ENCODE results near the gene AOAH. TPM values are rescaled to one million over a fixed set of nuclear protein-coding genes. Genes with fewer than 3 reads are reported as not detected.
"Not testable (repeated sequence)": the region's sequence is repeated elsewhere in the genome, so short reads cannot be mapped to it uniquely, and the experiment has no call there.

AOAH gene
- total RNA-seq, 1 donor from 2014 or later = 33.4 TPM

DNA sequence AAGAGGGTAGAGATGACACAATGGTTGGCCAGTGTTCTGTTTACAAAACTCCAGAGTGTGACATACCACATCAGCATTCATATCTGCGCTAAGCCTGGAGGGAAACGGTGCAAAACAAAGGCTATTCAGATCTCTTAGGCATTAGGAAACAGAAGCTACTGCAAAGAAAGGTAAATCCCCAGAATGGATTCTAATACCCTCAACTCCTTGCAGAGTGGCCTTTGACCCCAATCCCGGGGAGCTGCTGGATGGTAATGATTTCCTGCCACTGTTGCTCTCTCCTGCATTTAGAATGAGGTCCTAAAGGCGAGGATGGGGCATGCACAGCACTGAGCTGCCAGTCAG lies 65.2 kb downstream of the AOAH start:
- Mint-ChIP-seq H3K27ac (no peak overlapping the region), H3K27me3 (ENCODE audit: low read depth) (no peaks in the 10 kb centered on the region), H3K4me3 (ENCODE audit: low read depth) (no peak overlapping the region), H3K36me3 (ENCODE audit: low read depth) (peaks cover 54% of the 10 kb centered on the region), H3K9me3 (no peaks in the 10 kb centered on the region), H3K4me1 (ENCODE audit: low read depth) (peaks cover 30% of the 10 kb centered on the region)
- DNase-seq (ENCODE audit: low spot score) = no peak
- intact Hi-C loops (cut with micrococcal nuclease) = no loop called here

DNA sequence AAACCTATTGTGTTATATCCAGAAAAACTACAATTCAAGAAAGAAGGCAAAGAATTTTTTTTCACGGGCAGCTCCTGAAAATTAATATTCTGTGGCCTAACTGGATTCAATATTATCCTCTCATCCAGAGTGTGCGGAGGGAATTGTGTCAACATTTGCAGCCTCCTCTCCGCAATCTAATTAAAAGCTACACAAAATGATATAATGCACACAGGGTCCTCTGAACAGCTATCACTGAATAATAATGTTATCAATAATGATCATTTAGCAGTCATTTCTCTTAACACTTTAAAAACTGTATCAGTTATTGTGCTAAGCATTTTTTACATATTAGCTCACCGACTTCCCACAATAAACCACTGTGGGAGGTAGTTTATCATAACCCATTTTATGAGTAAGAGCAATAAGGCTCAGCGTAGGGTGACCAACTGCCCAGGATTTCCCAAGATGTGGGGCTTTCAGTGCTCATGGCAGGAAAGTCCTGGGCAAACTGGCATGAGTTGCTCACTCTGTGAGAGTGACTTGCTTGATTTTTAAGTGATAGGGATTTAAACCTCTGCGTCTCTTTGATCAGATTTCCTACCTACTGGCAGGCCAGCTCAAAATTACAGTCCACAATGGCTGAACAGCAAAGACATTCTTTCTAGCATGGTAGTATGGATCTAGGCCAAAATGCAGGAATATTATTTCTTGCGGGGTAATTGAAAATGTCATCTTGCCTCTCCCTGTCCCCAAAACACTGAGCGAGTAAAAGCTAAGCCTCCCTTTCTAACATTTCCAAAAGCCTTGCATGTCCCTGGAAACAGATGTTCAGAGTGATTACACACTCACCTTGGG lies 65.7 kb downstream of the AOAH start:
- no peak for DNase-seq (ENCODE audit: low spot score)
- no peaks in the 10 kb centered on the region for H3K27me3 Mint-ChIP-seq (ENCODE audit: low read depth)
- intact Hi-C loops (cut with micrococcal nuclease) = no loop called here
- H3K36me3 Mint-ChIP-seq (ENCODE audit: low read depth) = peaks cover 49% of the 10 kb centered on the region
- no peaks in the 10 kb centered on the region for H3K9me3 Mint-ChIP-seq
- no peak overlapping the region for H3K4me3 Mint-ChIP-seq (ENCODE audit: low read depth)
- peaks cover 30% of the 10 kb centered on the region for H3K4me1 Mint-ChIP-seq (ENCODE audit: low read depth)
- H3K27ac Mint-ChIP-seq = no peak overlapping the region

GRCh38 chr7:36657036-36657660 lies 67.1 kb downstream of the AOAH start:
- no peak overlapping the region for H3K4me3 Mint-ChIP-seq (ENCODE audit: low read depth)
- peaks cover 35% of the 10 kb centered on the region for H3K4me1 Mint-ChIP-seq (ENCODE audit: low read depth)
- intact Hi-C loops (cut with micrococcal nuclease) = no loop called here
- DNase-seq (ENCODE audit: low spot score) = no peak
- no peaks in the 10 kb centered on the region for H3K9me3 Mint-ChIP-seq
- H3K36me3 Mint-ChIP-seq (ENCODE audit: low read depth) = peaks cover 52% of the 10 kb centered on the region
- H3K27ac Mint-ChIP-seq = peak overlapping the region; percentile 31
- no peaks in the 10 kb centered on the region for H3K27me3 Mint-ChIP-seq (ENCODE audit: low read depth)

DNA sequence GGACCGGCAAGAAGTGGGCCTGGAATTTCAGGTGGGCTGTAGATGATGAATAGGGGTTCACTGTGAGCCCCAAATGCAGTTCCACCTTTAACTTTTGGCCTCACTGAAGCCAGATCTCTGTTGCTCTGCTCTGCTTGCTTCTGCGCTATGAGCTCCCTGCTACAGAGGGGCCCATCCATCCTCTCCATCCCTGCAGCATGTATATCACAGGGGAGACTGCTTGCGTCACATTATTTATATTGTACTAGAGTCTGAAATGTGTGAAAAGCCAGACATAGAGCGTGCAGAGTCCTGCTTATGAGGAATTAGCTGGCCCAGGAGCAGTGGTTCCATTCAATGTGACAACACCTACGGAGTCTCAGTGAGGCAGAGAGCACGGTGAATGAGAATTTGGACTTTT lies 69.9 kb downstream of the AOAH start:
- H3K4me3 Mint-ChIP-seq (ENCODE audit: low read depth) = no peak overlapping the region
- intact Hi-C loops (cut with micrococcal nuclease) = no loop called here
- peaks cover 35% of the 10 kb centered on the region for H3K4me1 Mint-ChIP-seq (ENCODE audit: low read depth)
- no peaks in the 10 kb centered on the region for H3K9me3 Mint-ChIP-seq
- DNase-seq (ENCODE audit: low spot score) = no peak
- H3K27ac Mint-ChIP-seq = no peak overlapping the region
- no peaks in the 10 kb centered on the region for H3K27me3 Mint-ChIP-seq (ENCODE audit: low read depth)
- peaks cover 64% of the 10 kb centered on the region for H3K36me3 Mint-ChIP-seq (ENCODE audit: low read depth)

DNA sequence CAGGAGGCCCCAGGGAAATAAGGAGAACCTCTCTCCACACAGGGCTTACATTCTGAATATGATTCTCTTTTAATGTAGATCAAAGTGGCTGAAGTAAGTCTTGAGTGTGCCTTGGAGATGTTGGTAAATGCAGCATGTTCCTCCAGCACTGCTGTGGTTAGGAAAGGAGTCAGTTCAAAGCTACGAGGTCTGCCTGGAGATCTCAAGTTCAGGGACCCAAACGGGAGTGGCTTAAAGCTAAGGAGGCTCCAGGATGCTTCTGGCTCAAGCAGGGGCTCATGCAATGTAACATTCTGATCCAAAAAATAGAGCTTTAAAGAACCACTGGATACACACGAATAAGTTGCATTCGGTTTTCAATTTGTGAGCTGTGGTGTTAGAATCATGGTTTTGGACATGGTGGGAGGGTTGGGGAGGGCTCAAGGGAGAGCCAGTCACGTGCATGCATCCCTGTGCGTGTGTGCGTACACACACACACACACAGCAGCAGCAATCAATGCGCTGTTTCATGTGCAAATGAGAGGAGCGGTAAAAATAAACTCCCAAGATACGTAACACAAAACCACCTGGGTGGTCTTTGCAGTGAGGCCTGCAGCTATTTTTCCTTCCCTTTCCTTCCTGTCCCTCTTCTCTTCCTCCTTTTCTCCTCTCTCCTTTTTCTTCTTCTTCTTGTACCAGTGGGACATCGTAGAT lies 70.5 kb downstream of the AOAH start:
- intact Hi-C loops (cut with micrococcal nuclease) = no loop called here
- Mint-ChIP-seq H3K36me3 (ENCODE audit: low read depth) (peaks cover 67% of the 10 kb centered on the region), H3K4me1 (ENCODE audit: low read depth) (peaks cover 31% of the 10 kb centered on the region), H3K9me3 (no peaks in the 10 kb centered on the region), H3K27ac (no peak overlapping the region), H3K27me3 (ENCODE audit: low read depth) (no peaks in the 10 kb centered on the region), H3K4me3 (ENCODE audit: low read depth) (no peak overlapping the region)
- DNase-seq (ENCODE audit: low spot score) = no peak

DNA sequence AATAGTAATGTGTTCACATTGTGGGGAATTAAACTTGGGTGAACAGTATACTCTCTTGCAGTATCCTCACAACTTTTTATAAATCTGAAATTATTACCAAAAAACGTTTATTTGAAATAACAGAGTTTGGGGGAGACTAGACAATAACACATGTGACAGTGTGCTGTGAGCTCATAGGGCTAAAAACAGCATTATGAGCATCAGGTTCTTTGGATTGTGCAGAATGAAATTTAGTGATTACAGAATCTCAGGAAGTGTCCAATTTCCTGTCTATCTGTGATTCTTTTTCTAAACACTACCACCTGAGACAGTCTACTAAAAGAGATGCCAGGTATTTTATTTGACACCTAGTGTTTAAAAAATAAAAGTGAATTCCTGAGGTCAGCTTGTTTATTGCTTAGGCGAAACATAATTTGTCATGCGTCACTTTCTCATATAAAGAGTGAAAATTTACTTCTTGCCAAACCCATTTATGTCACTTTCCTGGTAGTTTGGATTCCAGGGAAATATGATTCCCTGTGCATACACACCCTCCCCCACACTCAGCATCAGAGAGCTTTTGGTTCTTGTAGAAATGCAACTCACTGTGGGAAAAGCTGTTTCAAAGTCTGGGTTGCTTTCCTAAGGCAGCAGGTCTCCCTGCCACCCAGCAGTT lies 71.2 kb downstream of the AOAH start:
- H3K9me3 Mint-ChIP-seq = no peaks in the 10 kb centered on the region
- H3K4me3 Mint-ChIP-seq (ENCODE audit: low read depth) = no peak overlapping the region
- H3K36me3 Mint-ChIP-seq (ENCODE audit: low read depth) = peaks cover 66% of the 10 kb centered on the region
- DNase-seq (ENCODE audit: low spot score) = no peak
- intact Hi-C loops (cut with micrococcal nuclease) = no loop called here
- no peak overlapping the region for H3K27ac Mint-ChIP-seq
- no peaks in the 10 kb centered on the region for H3K27me3 Mint-ChIP-seq (ENCODE audit: low read depth)
- H3K4me1 Mint-ChIP-seq (ENCODE audit: low read depth) = peaks cover 26% of the 10 kb centered on the region

DNA sequence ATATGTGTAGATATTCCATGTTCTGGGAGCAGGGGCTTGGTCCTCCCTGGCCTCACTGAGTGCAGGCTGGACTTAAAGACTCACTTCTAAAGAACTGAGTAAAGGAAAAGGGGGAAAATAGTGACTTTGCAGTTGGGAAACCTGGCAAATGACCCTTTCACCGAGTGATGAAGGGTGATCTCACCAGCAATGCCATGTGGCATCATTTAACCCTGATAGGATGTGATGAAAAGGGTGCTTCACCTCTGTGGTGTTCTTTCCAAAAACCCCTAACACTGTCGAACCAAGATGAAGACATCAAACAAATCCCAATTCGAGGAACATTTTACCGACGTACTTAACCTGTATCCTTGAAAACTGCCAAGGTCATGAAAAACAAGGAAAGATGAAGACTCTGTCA lies 71.9 kb downstream of the AOAH start:
- intact Hi-C loops (cut with micrococcal nuclease) = no loop called here

DNA sequence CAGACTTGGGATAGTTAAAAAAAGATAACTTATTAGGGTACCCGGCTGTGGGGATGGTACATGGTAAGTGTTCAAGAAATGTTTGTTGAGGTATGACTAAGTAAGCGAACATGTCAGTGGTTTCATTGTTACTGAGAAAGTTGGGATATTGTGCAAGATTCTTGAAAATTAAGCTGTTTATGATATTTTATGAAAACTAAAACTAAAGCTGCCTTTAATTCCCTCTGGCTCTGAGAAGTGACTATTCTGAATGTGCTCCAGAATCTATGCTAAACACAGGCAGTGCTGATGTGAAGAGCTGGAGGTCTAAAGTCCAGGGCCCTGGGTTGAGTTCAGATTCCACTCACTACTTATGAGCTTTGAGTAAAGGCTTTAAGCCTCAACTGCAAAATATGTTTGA lies 72.9 kb downstream of the AOAH start:
- no peak overlapping the region for H3K4me3 Mint-ChIP-seq (ENCODE audit: low read depth)
- H3K9me3 Mint-ChIP-seq = no peaks in the 10 kb centered on the region
- DNase-seq (ENCODE audit: low spot score) = no peak
- peaks cover 69% of the 10 kb centered on the region for H3K36me3 Mint-ChIP-seq (ENCODE audit: low read depth)
- H3K27ac Mint-ChIP-seq = no peak overlapping the region
- peaks cover 23% of the 10 kb centered on the region for H3K4me1 Mint-ChIP-seq (ENCODE audit: low read depth)
- no peaks in the 10 kb centered on the region for H3K27me3 Mint-ChIP-seq (ENCODE audit: low read depth)
- intact Hi-C loops (cut with micrococcal nuclease) = no loop called here

More for the DNA sequence above, 71.9 kb downstream of the AOAH start:
- no peaks in the 10 kb centered on the region for H3K9me3 Mint-ChIP-seq
- no peak overlapping the region for H3K27ac Mint-ChIP-seq
- no peak for DNase-seq (ENCODE audit: low spot score)
- H3K27me3 Mint-ChIP-seq (ENCODE audit: low read depth) = no peaks in the 10 kb centered on the region
- H3K4me1 Mint-ChIP-seq (ENCODE audit: low read depth) = peaks cover 25% of the 10 kb centered on the region
- H3K4me3 Mint-ChIP-seq (ENCODE audit: low read depth) = no peak overlapping the region
- peaks cover 67% of the 10 kb centered on the region for H3K36me3 Mint-ChIP-seq (ENCODE audit: low read depth)

GRCh38 chr7:36650766-36651312 lies 73.5 kb downstream of the AOAH start:
- Mint-ChIP-seq H3K9me3 (no peaks in the 10 kb centered on the region), H3K27ac (no peak overlapping the region), H3K4me1 (ENCODE audit: low read depth) (peaks cover 22% of the 10 kb centered on the region)

GRCh38 chr7:36650320-36650719 lies 74.0 kb downstream of the AOAH start:
- Mint-ChIP-seq H3K4me1 (ENCODE audit: low read depth) (peaks cover 21% of the 10 kb centered on the region), H3K4me3 (ENCODE audit: low read depth) (no peak overlapping the region), H3K27ac (no peak overlapping the region), H3K36me3 (ENCODE audit: low read depth) (peaks cover 59% of the 10 kb centered on the region), H3K9me3 (no peaks in the 10 kb centered on the region), H3K27me3 (ENCODE audit: low read depth) (no peaks in the 10 kb centered on the region)
- no peak for DNase-seq (ENCODE audit: low spot score)
- intact Hi-C loops (cut with micrococcal nuclease) = no loop called here

More at GRCh38 chr7:36650766-36651312, 73.5 kb downstream of the AOAH start:
- Mint-ChIP-seq H3K4me3 (ENCODE audit: low read depth) (no peak overlapping the region), H3K27me3 (ENCODE audit: low read depth) (no peaks in the 10 kb centered on the region), H3K36me3 (ENCODE audit: low read depth) (peaks cover 63% of the 10 kb centered on the region)
- intact Hi-C loops (cut with micrococcal nuclease) = no loop called here
- no peak for DNase-seq (ENCODE audit: low spot score)

- Mint-ChIP-seq H3K36me3 (ENCODE audit: low read depth) (peaks cover 49% of the 10 kb centered on the region), H3K4me1 (ENCODE audit: low read depth) (peaks cover 22% of the 10 kb centered on the region)
- H3K9me3 Mint-ChIP-seq; H3K27ac Mint-ChIP-seq; DNase-seq (ENCODE audit: low spot score); H3K4me3 Mint-ChIP-seq (ENCODE audit: low read depth); H3K27me3 Mint-ChIP-seq (ENCODE audit: low read depth); intact Hi-C loops (cut with micrococcal nuclease): not testable (repeated sequence)
Observed at GRCh38 chr7:36649319-36649718, 75.0 kb downstream of the AOAH start.

GRCh38 chr7:36648441-36648840 lies 75.9 kb downstream of the AOAH start:
- Mint-ChIP-seq H3K36me3 (ENCODE audit: low read depth) (peaks cover 52% of the 10 kb centered on the region), H3K27me3 (ENCODE audit: low read depth) (no peaks in the 10 kb centered on the region), H3K27ac (no peak overlapping the region), H3K9me3 (no peaks in the 10 kb centered on the region), H3K4me3 (ENCODE audit: low read depth) (no peak overlapping the region), H3K4me1 (ENCODE audit: low read depth) (peaks cover 27% of the 10 kb centered on the region)
- intact Hi-C loops (cut with micrococcal nuclease) = loop anchor here (1.0 kb wide), 1 partner anchor 37 kb away; no protein-coding TSS in a partner anchor
- no peak for DNase-seq (ENCODE audit: low spot score)
